Stimulated activated CD8-positive, alpha-beta memory T cell treated with anti-CD3 and anti-CD28 coated beads, Interleukin-12 subunit alpha, Interleukin-12 subunit beta, amount 100 ng/mL, for 1 hour (primary cell): Measurements from ENCODE around the gene ARHGEF33.

Experiments
- DNase-seq: peaks from one replicate; pipeline ENCODE4 v3.0.0-alpha.2; 2020; ENCODE audit warnings: low read depth

Gene ARHGEF33

DNA sequence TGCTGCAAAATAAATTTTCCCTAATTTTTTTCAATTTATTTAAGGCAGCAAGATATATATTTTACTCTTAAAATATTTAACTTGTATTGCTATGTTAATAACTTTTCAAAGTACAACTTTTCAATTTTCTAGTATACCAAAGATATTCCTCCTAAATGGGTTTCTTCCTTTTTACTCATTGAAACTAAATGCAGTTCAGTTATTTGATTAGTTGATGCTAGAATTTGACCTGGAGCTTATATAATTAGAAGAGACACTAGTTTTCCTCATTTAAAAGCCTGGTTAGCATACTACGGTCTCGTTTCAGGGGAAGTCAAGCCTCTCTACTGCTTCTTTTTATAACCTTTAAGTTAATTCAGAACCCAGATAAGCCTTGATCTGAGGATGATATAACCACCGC lies at the start of gene ARHGEF33:
Gene ARHGEF33, plus strand, starts transcription at position 301 of the 400 bp plus-strand sequence. CDS start 29,573 bp downstream, outside the sequence.
- no peak for DNase-seq

- no peak for DNase-seq
Measured at GRCh38 chr2:38850045-38850444, 39.6 kb upstream of the ARHGEF33 start.

DNA sequence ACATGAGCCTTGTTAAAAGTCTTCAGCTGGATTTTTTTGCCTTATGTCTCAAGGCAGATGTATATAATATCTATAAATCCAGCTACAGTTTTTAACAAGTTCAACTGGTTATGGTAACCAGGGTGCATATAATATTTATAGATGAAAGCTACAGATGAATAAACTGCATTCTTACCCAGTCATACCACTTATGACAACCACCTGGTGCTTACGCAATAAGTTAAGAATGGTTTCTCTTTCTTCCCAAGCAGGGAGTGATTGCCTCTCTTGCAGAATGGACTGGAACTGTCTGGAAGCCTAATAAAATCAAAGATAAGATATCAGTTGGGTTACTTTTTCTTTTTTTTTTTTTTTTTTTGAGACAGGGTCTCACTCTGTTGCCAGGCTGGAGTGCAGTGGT lies 33.5 kb upstream of the ARHGEF33 start:
- DNase-seq = no peak

DNA sequence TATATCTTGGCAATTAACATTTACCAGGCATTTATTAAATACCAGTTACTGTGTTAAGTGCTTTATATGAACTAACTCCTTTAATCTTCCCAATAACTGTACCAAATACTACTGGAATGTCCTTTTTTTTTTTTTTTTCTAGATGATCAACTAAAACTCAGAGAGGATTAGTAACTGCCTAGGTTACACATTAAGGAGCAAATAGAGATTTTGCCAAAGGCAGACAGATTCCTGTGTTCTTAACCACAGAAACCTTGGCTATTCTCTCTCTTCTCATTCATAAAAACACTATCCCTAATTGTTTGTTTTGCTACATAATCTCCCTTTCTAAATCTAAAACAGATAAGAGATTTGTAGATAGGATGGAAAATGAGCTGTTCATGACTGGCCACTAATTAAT lies 27.2 kb upstream of the ARHGEF33 start:
- no peak for DNase-seq

GRCh38 chr2:38863061-38863695 lies 26.5 kb upstream of the ARHGEF33 start:
- DNase-seq = no peak

DNA sequence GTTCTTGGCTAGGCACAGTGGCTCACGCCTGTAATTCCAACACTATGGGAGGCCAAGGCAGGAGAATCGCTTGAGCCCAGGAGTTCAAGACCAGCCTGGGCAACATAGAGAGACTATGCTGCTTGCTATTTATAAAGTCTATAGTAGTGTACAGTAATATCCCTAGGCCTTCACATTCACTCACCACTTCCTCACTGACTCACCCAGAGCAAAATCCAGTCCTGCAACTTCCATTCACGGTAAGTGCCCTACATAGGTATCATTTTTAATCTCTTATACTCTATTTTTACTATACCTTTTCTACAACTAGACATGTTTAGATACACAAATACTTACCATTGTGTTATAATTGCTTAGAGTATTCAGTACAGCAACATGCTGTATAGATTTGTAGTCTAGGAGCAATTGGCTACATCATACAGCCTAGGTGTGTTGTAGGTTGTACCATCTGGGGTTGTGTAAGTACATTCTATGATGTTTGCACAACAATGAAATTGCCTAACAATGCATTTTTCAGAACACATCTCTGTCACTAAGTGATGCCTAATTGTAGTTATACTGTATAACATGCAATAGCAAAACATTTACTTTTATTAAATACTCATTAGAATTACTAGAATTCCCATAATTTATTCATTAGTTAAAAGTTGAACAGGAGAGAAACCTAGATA lies 22.8 kb upstream of the ARHGEF33 start:
- no peak for DNase-seq

GRCh38 chr2:38871432-38871831 lies 18.2 kb upstream of the ARHGEF33 start:
- DNase-seq = no peak

DNA sequence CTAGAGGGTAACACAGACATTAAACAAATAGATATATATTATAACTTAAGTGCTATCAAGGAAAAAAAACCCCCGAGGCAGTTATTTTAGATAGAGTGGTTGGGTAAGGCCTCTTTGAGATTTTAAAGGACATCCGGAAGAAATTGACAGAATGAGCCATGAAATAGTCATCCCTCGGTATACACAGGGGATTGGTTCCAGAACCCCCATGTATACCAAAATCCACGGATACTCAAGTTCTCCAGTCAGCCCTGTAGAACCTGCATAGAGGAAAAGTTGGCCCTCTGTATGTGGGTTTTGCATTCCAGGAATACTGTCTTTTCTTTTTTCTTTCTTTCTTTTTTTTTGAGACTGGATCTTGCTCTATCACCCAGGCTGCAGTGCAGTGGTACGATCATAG lies 15.9 kb upstream of the ARHGEF33 start:
- no peak for DNase-seq

DNA sequence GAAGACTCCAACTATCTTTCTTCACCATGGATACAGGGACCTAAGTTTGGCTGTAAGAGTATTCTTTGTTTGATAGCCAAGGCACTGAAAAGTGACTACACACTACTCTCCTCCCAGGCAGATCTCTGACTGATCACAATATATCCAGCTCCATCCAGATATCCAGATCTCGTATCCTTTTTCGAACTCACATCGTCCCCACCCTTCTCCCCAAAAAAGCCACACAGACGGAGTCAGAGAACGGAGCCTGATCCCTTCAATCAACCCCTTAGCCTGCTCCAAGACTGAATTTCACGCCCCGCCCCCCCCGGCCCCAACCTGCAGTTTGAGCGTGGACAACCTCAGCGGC lies 14.5 kb upstream of the ARHGEF33 start:
- no peak for DNase-seq

DNA sequence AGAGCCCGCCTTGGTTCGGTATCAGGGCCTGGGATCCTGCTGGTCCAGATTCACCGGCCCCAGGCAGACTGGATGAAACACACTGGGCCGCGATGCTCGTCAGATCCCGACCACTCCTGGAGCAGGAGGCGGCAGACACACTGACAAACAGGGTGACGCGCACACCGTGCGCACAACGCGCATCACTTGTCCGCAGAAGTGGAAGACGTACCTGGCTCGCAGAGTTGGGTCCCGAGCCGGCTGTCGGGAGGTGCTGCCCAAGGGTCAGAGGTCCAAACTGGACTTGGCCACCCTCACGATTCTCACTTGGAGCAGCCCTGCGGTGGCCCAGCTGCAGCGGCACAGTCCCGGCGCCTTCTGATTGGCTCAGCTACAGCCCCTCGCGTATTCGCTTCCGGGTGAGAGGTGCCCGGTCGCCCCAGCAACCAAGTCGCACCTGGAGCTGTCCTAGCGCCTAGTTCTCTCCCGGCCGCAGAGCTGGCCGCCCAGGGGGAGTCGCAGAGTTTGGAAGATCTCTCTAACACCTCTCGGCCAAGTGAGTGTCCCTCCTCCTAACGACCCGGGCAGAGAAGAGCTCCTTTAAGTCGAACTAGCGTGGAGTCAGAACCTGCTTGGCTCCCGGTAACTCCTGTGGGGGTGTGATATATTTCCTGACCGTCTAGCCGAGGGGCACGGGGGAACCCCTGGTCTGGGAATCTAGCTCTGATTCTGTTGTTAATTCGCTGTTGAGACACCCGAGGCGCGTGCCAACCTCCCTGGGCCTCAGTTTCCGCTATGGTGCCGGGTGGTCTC lies 13.9 kb upstream of the ARHGEF33 start, which contains the start of the genes DHX57 and MORN2:
Gene DHX57, minus strand, starts transcription at position 359 of the 792 bp plus-strand sequence. CDS start 7,529 bp downstream, outside the sequence.
Gene MORN2, plus strand, starts transcription at position 401 of the 792 bp plus-strand sequence.
- DNase-seq = peak; percentile 70

DNA sequence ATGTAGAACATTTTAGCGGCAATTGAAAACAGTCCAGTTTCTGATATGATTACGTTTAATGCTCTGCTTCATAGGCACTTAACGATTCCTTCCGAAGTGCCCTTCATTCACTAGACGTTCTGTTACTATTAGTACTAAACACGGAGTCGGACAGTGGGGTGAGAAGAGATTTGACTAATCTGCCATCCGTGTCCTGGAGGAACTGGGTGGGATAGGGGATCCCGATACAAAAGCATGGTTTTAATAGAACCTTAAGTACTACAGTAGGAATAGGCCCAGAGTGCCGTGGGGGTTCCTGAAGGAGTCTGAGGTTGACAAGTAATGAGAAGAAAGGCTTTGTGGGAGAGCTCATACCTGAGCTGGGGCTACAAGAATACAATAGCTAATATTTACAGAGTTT lies 13.3 kb upstream of the ARHGEF33 start:
- DNase-seq = no peak

GRCh38 chr2:38886063-38886462 lies 3.6 kb upstream of the ARHGEF33 start:
- DNase-seq = no peak

GRCh38 chr2:38887347-38887746 lies 2.3 kb upstream of the ARHGEF33 start:
- DNase-seq = no peak

- no peak for DNase-seq
Measured at GRCh38 chr2:38887902-38888554, 1.6 kb upstream of the ARHGEF33 start.

- DNase-seq = no peak
Measured at GRCh38 chr2:38889045-38889444, 630 bp upstream of the ARHGEF33 start.

GRCh38 chr2:38892819-38893218 lies 3.1 kb downstream of the ARHGEF33 start:
- DNase-seq = no peak

- DNase-seq = no peak
Measured at GRCh38 chr2:38898256-38898655, 8.6 kb downstream of the ARHGEF33 start.

- DNase-seq = no peak
Measured at GRCh38 chr2:38900726-38901125, 11.1 kb downstream of the ARHGEF33 start.

GRCh38 chr2:38905251-38905650 lies 15.6 kb downstream of the ARHGEF33 start:
- DNase-seq = no peak

DNA sequence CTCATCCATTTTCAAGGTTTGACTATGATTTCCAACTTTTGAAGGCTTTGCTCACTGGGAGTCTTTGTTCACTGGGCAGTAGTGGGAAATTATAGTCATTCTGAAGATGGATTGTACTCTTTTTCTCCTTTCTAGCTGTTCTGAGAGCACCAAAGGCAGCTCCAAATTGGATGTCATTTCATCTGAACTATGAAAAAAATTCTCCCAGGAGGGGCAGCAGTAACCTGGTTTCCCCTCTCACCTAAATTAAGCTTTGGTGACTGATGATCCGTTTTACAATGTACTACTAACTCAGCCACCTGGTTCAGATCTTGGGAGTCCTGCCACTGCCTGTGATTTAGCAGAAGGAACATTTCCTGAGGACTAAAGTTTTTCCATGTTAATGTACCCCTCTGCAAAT lies 17.6 kb downstream of the ARHGEF33 start:
- DNase-seq = no peak

DNA sequence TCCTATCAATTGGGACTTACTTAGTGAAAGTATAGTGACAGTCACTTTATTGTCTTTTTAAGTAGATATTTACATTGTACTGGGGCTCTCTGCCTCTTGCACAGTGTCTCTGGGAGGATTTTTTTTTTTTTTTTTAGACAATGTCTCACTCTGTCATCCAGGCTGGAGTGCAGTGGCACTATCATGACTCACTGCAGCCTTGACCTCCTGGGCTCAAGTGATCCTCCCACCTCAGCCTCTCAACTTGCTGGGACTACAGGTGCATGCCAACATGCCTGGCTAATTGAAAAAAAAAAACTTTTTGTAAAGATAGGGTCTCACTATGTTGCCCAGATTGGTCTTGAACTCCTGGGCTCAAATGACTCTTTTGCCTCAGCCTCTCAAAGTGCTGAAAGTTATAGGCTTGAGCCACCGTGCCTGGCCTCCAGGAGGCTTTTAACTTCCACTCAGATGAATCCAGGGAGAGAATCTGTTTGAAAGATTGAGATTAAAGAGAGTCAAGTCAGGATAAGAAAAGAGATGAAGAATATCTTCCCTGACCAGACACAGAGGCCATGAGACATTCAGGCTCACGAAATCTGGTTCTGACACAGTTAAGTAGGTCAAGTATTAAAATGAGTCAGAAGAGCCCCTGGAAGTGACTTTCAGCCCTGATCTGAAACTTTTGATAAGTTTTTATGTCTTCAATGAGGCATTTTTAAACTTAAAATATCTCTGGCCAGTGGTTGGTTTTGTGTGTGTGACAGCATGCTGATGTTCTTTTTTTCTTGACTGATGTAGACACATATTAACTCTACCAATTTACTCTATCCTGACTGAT lies 18.3 kb downstream of the ARHGEF33 start:
- DNase-seq = no peak

DNA sequence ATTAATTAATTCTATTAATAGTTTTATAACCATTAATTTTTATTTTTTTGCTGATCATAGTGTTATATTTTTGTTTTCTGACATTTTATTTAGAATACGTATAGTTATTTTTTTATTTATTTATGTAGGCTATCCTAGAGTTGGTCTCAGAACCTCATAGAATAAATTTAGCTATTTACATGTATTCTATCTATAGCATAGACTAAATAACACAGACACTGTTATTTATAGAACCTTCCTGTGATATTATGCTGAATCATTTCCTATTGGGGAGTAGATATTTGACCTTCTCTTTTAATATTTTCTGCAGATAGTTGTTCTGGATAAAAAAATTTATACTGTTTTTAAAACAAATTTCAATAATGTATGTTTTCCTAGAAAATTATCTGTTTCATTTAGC lies 20.2 kb downstream of the ARHGEF33 start:
- DNase-seq = no peak
